Measurements from ENCODE around the gene SCYL2.
"Not testable (repeated sequence)": the region's sequence is repeated elsewhere in the genome, so short reads cannot be mapped to it uniquely, and the experiment has no call there.

SCYL2 gene

DNA sequence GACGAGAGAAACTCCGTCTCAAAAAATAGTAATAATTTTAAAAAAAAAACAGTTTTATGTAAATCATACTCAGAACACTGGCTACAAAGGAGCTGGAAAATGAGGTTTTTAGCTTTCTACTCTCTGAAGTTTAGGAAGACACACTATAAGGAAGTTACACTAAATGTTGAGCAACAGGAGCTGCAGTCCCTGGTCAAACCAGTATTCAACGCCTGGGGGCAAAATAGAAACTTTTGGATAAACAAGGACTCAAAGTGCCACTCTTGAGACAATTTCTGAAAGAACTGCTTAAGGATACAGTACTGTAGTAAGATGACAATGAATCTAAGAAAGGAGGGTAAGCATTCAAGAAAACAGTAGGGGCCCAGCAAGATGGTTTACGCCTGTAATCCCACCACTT, 37.1 kb upstream of the SCYL2 start:
- DNase-seq (ENCODE audit: low read depth in 2 of 2) = no peak
- TF ChIP-seq, protein P1, sequence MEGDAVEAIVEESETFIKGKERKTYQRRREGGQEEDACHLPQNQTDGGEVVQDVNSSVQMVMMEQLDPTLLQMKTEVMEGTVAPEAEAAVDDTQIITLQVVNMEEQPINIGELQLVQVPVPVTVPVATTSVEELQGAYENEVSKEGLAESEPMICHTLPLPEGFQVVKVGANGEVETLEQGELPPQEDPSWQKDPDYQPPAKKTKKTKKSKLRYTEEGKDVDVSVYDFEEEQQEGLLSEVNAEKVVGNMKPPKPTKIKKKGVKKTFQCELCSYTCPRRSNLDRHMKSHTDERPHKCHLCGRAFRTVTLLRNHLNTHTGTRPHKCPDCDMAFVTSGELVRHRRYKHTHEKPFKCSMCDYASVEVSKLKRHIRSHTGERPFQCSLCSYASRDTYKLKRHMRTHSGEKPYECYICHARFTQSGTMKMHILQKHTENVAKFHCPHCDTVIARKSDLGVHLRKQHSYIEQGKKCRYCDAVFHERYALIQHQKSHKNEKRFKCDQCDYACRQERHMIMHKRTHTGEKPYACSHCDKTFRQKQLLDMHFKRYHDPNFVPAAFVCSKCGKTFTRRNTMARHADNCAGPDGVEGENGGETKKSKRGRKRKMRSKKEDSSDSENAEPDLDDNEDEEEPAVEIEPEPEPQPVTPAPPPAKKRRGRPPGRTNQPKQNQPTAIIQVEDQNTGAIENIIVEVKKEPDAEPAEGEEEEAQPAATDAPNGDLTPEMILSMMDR (IDR thresholded peaks at IDR 0.05; ENCODE audit: low read depth, low read length) = no peak

GRCh38 chr12:100231873-100232272, 35.1 kb upstream of the SCYL2 start:
- DNase-seq (ENCODE audit: low read depth in 2 of 2); H3K4me3 ChIP-seq (replicated peaks in 1 of 2; ENCODE audit: low read depth in 2 of 2, low read length in 2 of 2): not testable (repeated sequence)

More for the DNA sequence above, 37.1 kb upstream of the SCYL2 start:
- no peak overlapping the region for H3K4me3 ChIP-seq (replicated peaks in 1 of 2; ENCODE audit: low read depth in 2 of 2, low read length in 2 of 2)

DNA sequence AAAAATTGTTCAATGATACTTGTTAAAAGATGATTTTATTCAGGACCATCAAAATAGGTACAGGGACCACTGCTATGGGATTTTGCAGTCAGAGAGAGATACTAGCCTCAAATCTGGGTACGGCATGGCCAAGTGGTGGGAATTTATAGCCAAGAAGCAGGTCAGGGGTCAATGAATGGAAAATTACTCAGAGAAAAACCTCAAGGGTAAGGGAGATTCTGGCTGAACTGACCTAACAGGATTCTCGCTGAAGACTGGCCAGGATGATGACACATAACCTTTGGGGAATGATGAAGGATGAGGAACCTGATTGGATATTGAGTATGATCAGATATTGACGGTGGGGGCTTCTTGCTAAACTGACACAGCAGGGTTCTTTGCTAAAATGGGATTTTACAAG, 32.8 kb upstream of the SCYL2 start:
- TF ChIP-seq, protein P1 (IDR thresholded peaks at IDR 0.05; ENCODE audit: low read depth, low read length) = no peak
- peak; percentile 40 to 76 for DNase-seq (ENCODE audit: low read depth in 2 of 2)
- peak overlapping the region in 1 of 2 donors; percentile 7 for H3K4me3 ChIP-seq (replicated peaks in 1 of 2; ENCODE audit: low read depth in 2 of 2, low read length in 2 of 2)

GRCh38 chr12:100234591-100235304, 32.2 kb upstream of the SCYL2 start:
- peak overlapping the region in 1 of 2 donors; percentile 7 for H3K4me3 ChIP-seq (replicated peaks in 1 of 2; ENCODE audit: low read depth in 2 of 2, low read length in 2 of 2)
- peak; percentile 71 to 76 for DNase-seq (ENCODE audit: low read depth in 2 of 2)
- TF ChIP-seq, protein P1 (IDR thresholded peaks at IDR 0.05; ENCODE audit: low read depth, low read length) = peak; percentile 75

- H3K4me3 ChIP-seq (replicated peaks in 1 of 2; ENCODE audit: low read depth in 2 of 2, low read length in 2 of 2) = no peak overlapping the region
- DNase-seq (ENCODE audit: low read depth in 2 of 2) = no peak
- TF ChIP-seq, protein P1 (IDR thresholded peaks at IDR 0.05; ENCODE audit: low read depth, low read length) = no peak
Observed at GRCh38 chr12:100238801-100239200, 28.2 kb upstream of the SCYL2 start.

DNA sequence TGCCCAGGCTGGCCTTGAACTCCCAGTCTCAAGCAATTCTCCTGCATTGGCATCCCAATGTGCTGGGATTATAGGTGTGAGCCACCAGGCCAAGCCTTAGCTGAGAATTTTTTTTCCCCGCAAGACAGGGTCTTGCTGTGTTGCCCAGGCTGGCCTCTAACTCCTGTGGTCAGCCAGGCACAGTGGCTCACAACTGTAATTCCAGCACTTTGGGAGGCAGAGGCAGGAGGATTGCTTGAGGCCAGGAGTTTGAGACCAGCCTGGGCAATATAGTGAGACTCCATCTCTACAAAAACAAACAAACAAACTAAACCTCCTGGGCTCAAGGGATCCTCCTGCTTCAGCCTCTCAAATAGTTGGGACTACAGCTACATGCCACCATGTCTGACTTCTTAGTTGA, 27.4 kb upstream of the SCYL2 start:
- no peak overlapping the region for H3K4me3 ChIP-seq (replicated peaks in 1 of 2; ENCODE audit: low read depth in 2 of 2, low read length in 2 of 2)
- TF ChIP-seq, protein P1 (IDR thresholded peaks at IDR 0.05; ENCODE audit: low read depth, low read length) = no peak
- no peak for DNase-seq (ENCODE audit: low read depth in 2 of 2)

DNA sequence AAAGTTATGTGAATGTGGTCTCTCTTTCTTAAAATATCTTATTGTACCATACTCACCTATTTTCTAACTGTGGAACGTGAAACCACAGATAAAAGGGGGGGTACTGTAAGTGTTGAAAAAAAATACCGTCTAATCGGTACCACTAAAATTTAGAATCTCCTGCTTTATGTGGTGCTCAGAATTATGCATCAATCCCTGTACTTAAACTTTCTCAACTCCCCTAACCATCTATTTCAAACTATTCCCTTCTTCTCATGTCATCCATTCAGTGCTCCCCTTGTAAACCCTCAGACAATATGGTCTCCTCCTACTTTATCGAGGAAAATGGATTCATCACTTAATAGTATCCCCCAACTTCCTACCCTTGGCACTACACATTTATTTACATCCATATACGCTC, 23.8 kb upstream of the SCYL2 start:
- TF ChIP-seq, protein P1 (IDR thresholded peaks at IDR 0.05; ENCODE audit: low read depth, low read length) = no peak
- H3K4me3 ChIP-seq (replicated peaks in 1 of 2; ENCODE audit: low read depth in 2 of 2, low read length in 2 of 2) = no peak overlapping the region
- DNase-seq (ENCODE audit: low read depth in 2 of 2) = no peak
